Gastroesophageal sphincter (tissue), 4 donors: Measurements from ENCODE around the gene BCAS4. TPM values are rescaled to one million over a fixed set of nuclear protein-coding genes. Genes with fewer than 3 reads are reported as not detected.

Experiments
- ATAC-seq: fragments of 150-250 bp; one replicate; pipeline ENCODE4 v1.9.1; 2016; ENCODE audit warnings: mild to moderate bottlenecking, moderate library complexity
- H3K27ac ChIP-seq, 4 donors: fragments of 200-600 bp; sonication (generic) in 3 of 4; 1 replicate in 3 of 4; 2 replicates in 1 of 4; pipeline ENCODE4 v1.5.1; 2016 to 2019
- H3K27me3 ChIP-seq: fragments of 200-600 bp; sonication (generic); one replicate; pipeline ENCODE4 v1.5.1; 2019
- H3K36me3 ChIP-seq, 2 donors: fragments of 200-600 bp; sonication (generic); one replicate each; pipeline ENCODE4 v1.5.1; 2019; ENCODE audit warnings: control low read depth in 1 of 2
- H3K4me1 ChIP-seq, 3 donors: fragments of 200-600 bp; sonication (generic); 1 replicate in 2 of 3; 2 replicates in 1 of 3; pipeline ENCODE4 v1.5.1; 2016 to 2019; ENCODE audit warnings: control low read depth in 2 of 3
- H3K4me3 ChIP-seq, 2 donors: fragments of 200-600 bp; sonication (generic); one replicate each; pipeline ENCODE4 v1.5.1; 2019; ENCODE audit warnings: mild to moderate bottlenecking in 1 of 2, moderate library complexity in 1 of 2
- H3K9me3 ChIP-seq, 3 donors: fragments of 200-600 bp; sonication (generic); one replicate each; pipeline ENCODE4 v1.5.1; 2017 to 2019; ENCODE audit warnings: control low read depth in 2 of 3
- CTCF ChIP-seq, 4 experiments: fragments of 200-600 bp in 2 of 4; fragments of 450-650 bp in 2 of 4; sonication (generic) in 1 of 4; IDR thresholded peaks; one replicate each; pipeline ENCODE4 v1.5.1; 2017 to 2019; ENCODE audit warnings: antibody characterized with exemption in 4 of 4, mild to moderate bottlenecking in 2 of 4, moderate library complexity in 2 of 4
- EP300 ChIP-seq: sonication (generic); formaldehyde crosslinking; IDR thresholded peaks from one replicate; pipeline ENCODE4 v1.6.1; 2017; ENCODE audit warnings: antibody characterized with exemption, mild to moderate bottlenecking
- POLR2A ChIP-seq, 2 donors: fragments of 450-650 bp; IDR thresholded peaks; one replicate each; pipeline ENCODE4 v1.6.1; 2017; ENCODE audit warnings: antibody characterized with exemption in 2 of 2, mild to moderate bottlenecking in 2 of 2, moderate library complexity in 1 of 2
- POLR2AphosphoS5 ChIP-seq: sonication (generic); formaldehyde crosslinking; IDR thresholded peaks from one replicate; pipeline ENCODE4 v1.6.1; 2017; ENCODE audit warnings: antibody characterized with exemption
- WGBS, 2 donors: methylation state at CpG; one replicate each; pipeline ENCODE4 v1.1.5; 2018; ENCODE audit warnings: low coverage in 1 of 2; 5-methylcytosine and 5-hydroxymethylcytosine counted together
- total RNA-seq, 4 donors: library from RNA; depleted of rRNA; stranded (reverse); fragments of >200 nt; gene quantifications; one replicate each; pipeline ENCODE4 v1.1.0, GENCODE V29; 2016

Gene BCAS4
- total RNA-seq, 4 donors from 2014 or later: 4.4 to 18.7 (median 4.7) TPM

GRCh38 chr20:50834599-50835005 is 39.7 kb downstream of the BCAS4 start:
- no peak overlapping the region for H3K4me3 ChIP-seq
- H3K4me1 ChIP-seq: peaks cover 0 to 13% (median 3%) of the 10 kb centered on the region in 3 donors
- H3K9me3 ChIP-seq: no peaks in the 10 kb centered on the region
- H3K27ac ChIP-seq: no peak overlapping the region
- 74 to 93% methylated on average over 5 of the region's 5 CpGs for WGBS, 2 donors
- H3K27me3 ChIP-seq: no peaks in the 10 kb centered on the region
- H3K36me3 ChIP-seq: peaks cover 0 to 31% of the 10 kb centered on the region in 2 donors
- ATAC-seq: no peak
- TF ChIP-seq CTCF (IDR thresholded peaks at IDR 0.05) (no peak), POLR2A (IDR thresholded peaks at IDR 0.05) (no peak), POLR2AphosphoS5 (no peak), EP300 (no peak)

DNA sequence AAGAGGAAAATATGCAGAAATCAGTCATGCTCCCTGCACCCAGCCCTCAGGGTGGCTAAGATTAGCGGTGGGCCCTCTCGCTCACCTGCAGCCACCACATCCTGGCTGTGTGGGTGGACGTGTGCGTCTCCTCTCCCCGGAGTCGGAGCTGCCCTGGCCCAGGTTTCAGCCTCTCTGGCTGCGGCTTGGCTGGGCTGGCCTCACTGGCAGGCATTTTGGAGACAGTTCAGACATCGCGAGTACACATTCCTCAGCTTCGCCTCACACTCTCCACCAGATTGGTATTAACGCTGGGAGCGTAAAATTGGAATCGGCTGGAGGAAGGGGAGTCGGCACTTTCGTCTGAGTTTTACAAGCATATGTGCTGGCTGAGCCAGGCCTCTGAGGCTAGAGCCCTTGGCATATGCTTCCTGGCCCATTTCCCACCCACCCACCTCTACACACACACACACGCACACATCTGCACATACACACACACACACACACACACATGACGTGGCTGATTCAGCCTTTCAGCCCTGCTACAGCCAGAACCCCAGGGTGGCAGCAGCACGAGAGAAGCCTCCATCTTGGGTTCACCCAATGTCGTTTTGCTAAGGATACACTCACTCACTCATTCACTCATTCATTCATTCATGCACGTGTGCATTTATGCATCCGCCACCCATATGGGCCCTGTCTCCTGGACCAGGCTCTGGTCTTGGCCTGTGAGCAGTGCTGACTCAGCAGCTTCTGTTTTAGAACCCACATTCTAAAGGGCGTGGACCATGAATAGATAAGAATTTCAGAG is 42.9 kb downstream of the BCAS4 start:
- Histone ChIP-seq H3K4me1 (peaks cover 0 to 13% (median 3%) of the 10 kb centered on the region in 3 donors), H3K27me3 (no peaks in the 10 kb centered on the region), H3K4me3 (no peak overlapping the region), H3K9me3 (no peaks in the 10 kb centered on the region), H3K27ac (peak overlapping the region; percentile 51 to 83 (median 76)), H3K36me3 (peaks cover 0 to 7% of the 10 kb centered on the region in 2 donors)
- TF ChIP-seq EP300 (no peak), POLR2AphosphoS5 (peak; percentile 41)
- ATAC-seq: peak; percentile 76
- WGBS, 2 donors: 46 to 86% methylated on average over 3 to 11 of the region's 22 CpGs

GRCh38 chr20:50838322-50838625 is 43.4 kb downstream of the BCAS4 start:
- Histone ChIP-seq H3K36me3 (peaks cover 0 to 3% of the 10 kb centered on the region in 2 donors), H3K27ac (peak overlapping the region in 3 of 4 donors; percentile 76 to 83 (median 77)), H3K4me3 (no peak overlapping the region), H3K9me3 (no peaks in the 10 kb centered on the region), H3K27me3 (no peaks in the 10 kb centered on the region), H3K4me1 (peaks cover 0 to 13% (median 3%) of the 10 kb centered on the region in 3 donors)
- no peak for TF ChIP-seq POLR2A (IDR thresholded peaks at IDR 0.05)
- no peak for TF ChIP-seq POLR2AphosphoS5
- TF ChIP-seq CTCF (IDR thresholded peaks at IDR 0.05): no peak
- TF ChIP-seq EP300: no peak
- 93 to 100% methylated on average over 2 to 8 of the region's 8 CpGs for WGBS, 2 donors
- no peak for ATAC-seq

GRCh38 chr20:50838707-50839385 is 44.0 kb downstream of the BCAS4 start:
- WGBS, 2 donors: 74 to 83% methylated on average over 3 to 7 of the region's 8 CpGs
- Histone ChIP-seq H3K36me3 (no peaks in the 10 kb centered on the region), H3K4me1 (peaks cover 0 to 13% (median 3%) of the 10 kb centered on the region in 3 donors), H3K27ac (peak overlapping the region in 3 of 4 donors; percentile 76 to 83 (median 77)), H3K4me3 (no peak overlapping the region), H3K27me3 (no peaks in the 10 kb centered on the region), H3K9me3 (no peaks in the 10 kb centered on the region)
- ATAC-seq: no peak
- TF ChIP-seq POLR2AphosphoS5: no peak
- no peak for TF ChIP-seq EP300
- TF ChIP-seq POLR2A (IDR thresholded peaks at IDR 0.05): no peak
- TF ChIP-seq CTCF (IDR thresholded peaks at IDR 0.05): no peak

GRCh38 chr20:50842821-50843220 is 48.0 kb downstream of the BCAS4 start:
- Histone ChIP-seq H3K36me3 (no peaks in the 10 kb centered on the region), H3K27ac (no peak overlapping the region), H3K4me3 (no peak overlapping the region), H3K27me3 (no peaks in the 10 kb centered on the region), H3K9me3 (no peaks in the 10 kb centered on the region), H3K4me1 (peaks cover 0 to 5% (median 3%) of the 10 kb centered on the region in 3 donors)
- TF ChIP-seq EP300: no peak
- TF ChIP-seq CTCF (IDR thresholded peaks at IDR 0.05): no peak
- no peak for TF ChIP-seq POLR2AphosphoS5
- no peak for TF ChIP-seq POLR2A (IDR thresholded peaks at IDR 0.05)
- 97 to 100% methylated on average over 1 to 4 of the region's 5 CpGs for WGBS, 2 donors
- no peak for ATAC-seq
